K562 (cell line): Measurements from ENCODE around the gene BOLA1. TPM values are rescaled to one million over a fixed set of nuclear protein-coding genes. Genes with fewer than 3 reads are reported as not detected.

Source experiments
- CCNT2 ChIP-seq: IDR thresholded peaks from 2 replicates; pipeline ENCODE4 v1.6.1; 2011; ENCODE audit warnings: borderline replicate concordance, low read depth, mild to moderate bottlenecking, moderate library complexity, mixed read lengths, low read length; ENCODE audit not compliant: insufficient read length; ENCODE audit errors: extremely low read depth
- COPS2 ChIP-seq: fragments of 450-650 bp; conservative IDR thresholded peaks from 2 replicates; pipeline ENCODE4 v1.6.1; 2016; ENCODE audit warnings: mild to moderate bottlenecking, moderate library complexity
- DDX20 ChIP-seq: fragments of 450-650 bp; IDR thresholded peaks from 2 replicates; pipeline ENCODE4 v1.6.1; 2016; ENCODE audit warnings: missing genetic modification characterization, low read depth, mild to moderate bottlenecking, missing compliant biosample characterization, moderate library complexity
- DIDO1 ChIP-seq: fragments of 450-650 bp; IDR thresholded peaks from 2 replicates; pipeline ENCODE4 v1.6.1; 2016; ENCODE audit warnings: low read depth, missing biosample characterization, missing genetic modification characterization
- EGR1 ChIP-seq: fragments of 450-650 bp; conservative IDR thresholded peaks from 2 replicates; pipeline ENCODE4 v1.6.1; 2017; ENCODE audit warnings: mild to moderate bottlenecking
- FOS ChIP-seq: IDR thresholded peaks from 3 replicates; pipeline ENCODE4 v1.6.1; 2011; ENCODE audit not compliant: insufficient read length; ENCODE audit errors: extremely low read depth
- MAFF ChIP-seq: IDR thresholded peaks from 2 replicates; pipeline ENCODE4 v1.6.1; 2012; ENCODE audit warnings: low read length, improper control_type of control experiment
- MBD2 ChIP-seq: sonication (generic); IDR thresholded peaks from 2 replicates; pipeline ENCODE4 v1.6.1; 2016; ENCODE audit warnings: low read depth, borderline replicate concordance
- MTA3 ChIP-seq: fragments of 450-650 bp; formaldehyde crosslinking; IDR thresholded peaks from 2 replicates; pipeline ENCODE4 v1.6.1; 2017; ENCODE audit warnings: mild to moderate bottlenecking, borderline replicate concordance
- NBN ChIP-seq: fragments of 450-650 bp; IDR thresholded peaks from 2 replicates; pipeline ENCODE4 v1.6.1; 2016; ENCODE audit warnings: low read depth, mild to moderate bottlenecking
- NCOA4 ChIP-seq: fragments of 450-650 bp; IDR thresholded peaks from 2 replicates; pipeline ENCODE4 v1.6.1; 2018; ENCODE audit warnings: mild to moderate bottlenecking; ENCODE audit not compliant: partially characterized antibody
- NFIX ChIP-seq: fragments of 250-450 bp; sonication (Bioruptor Pico); IDR thresholded peaks from 2 replicates; pipeline ENCODE4 v1.4.0; 2020; ENCODE audit warnings: low read depth, mild to moderate bottlenecking, moderate library complexity
- NFRKB ChIP-seq: fragments of 450-650 bp; IDR thresholded peaks from 2 replicates; pipeline ENCODE4 v1.6.1; 2016; ENCODE audit warnings: low read depth
- PTTG1 ChIP-seq: fragments of 450-650 bp; IDR thresholded peaks from 2 replicates; pipeline ENCODE4 v1.6.1; 2016; ENCODE audit warnings: low read depth, mild to moderate bottlenecking, missing genetic modification characterization, missing compliant biosample characterization
- RFX1 ChIP-seq: fragments of 450-650 bp; IDR thresholded peaks from 2 replicates; pipeline ENCODE4 v1.6.1; 2016; ENCODE audit warnings: mild to moderate bottlenecking, moderate library complexity
- SMARCA5 ChIP-seq: fragments of 450-650 bp; IDR thresholded peaks from 2 replicates; pipeline ENCODE4 v1.6.1; 2016
- TRIM24 ChIP-seq, 2 experiments: fragments of 450-650 bp; IDR thresholded peaks; 2 replicates each; pipeline ENCODE4 v1.6.1; 2016
- ZNF644 ChIP-seq: fragments of 200-800 bp; sonication (Bioruptor generic); IDR thresholded peaks from 2 replicates; pipeline ENCODE4 v1.6.1; 2016; ENCODE audit warnings: low read depth, missing genetic modification characterization, missing compliant biosample characterization
- polyA plus RNA-seq, 8 experiments: library from polyadenylated mRNA; depleted of rRNA in 4 of 8; stranded (reverse) in 5 of 8; unstranded in 3 of 8; fragments of >200 nt; fragmentation: Nextera tagmentation in 2 of 8; fragmentation: Illumina TruSeq in 1 of 8; extraction: Ambion mirVana in 2 of 8; extraction: Trizol in 1 of 8; gene quantifications; 2 replicates each; pipeline versions ENCODE4 v1.2.1 to v1.2.3, GENCODE V29; 2011 to 2014; ENCODE audit warnings: inconsistent platforms in 1 of 8, missing spikeins in 1 of 8
- total RNA-seq, 7 experiments: library from RNA; depleted of rRNA in 6 of 7; stranded (reverse); fragments of >200 nt in 6 of 7; fragmentation: Illumina TruSeq in 2 of 7; extraction: Trizol in 2 of 7; gene quantifications; 2 replicates each; pipeline versions ENCODE4 v1.2.1 to v1.2.3, GENCODE V29; 2011 to 2021; ENCODE audit warnings: low replicate concordance in 1 of 7
- TF ChIP-seq, protein P1 (sequence below): fragments of 250-450 bp; sonication (Bioruptor Pico); IDR thresholded peaks from 2 replicates; pipeline ENCODE4 v1.5.0; 2021
- TF ChIP-seq, protein P2 (sequence below): fragments of 450-650 bp; IDR thresholded peaks from 2 replicates; pipeline ENCODE4 v1.6.1; 2018; ENCODE audit warnings: mild to moderate bottlenecking, low read depth; ENCODE audit not compliant: partially characterized antibody
- TF ChIP-seq, protein P3 (sequence below): fragments of 450-650 bp; IDR thresholded peaks from 2 replicates; pipeline ENCODE4 v1.6.1; 2016
- TF ChIP-seq, protein P4 (sequence below), 2 experiments: fragments of 150-350 bp in 1 of 2; IDR thresholded peaks; 2 replicates each; pipeline ENCODE4 v1.6.1; 2012 to 2016; ENCODE audit warnings: low read depth in 2 of 2, low read length in 2 of 2, mild to moderate bottlenecking in 1 of 2, moderate library complexity in 1 of 2

BOLA1 gene
- total and polyA plus RNA-seq, 9 of the 15 experiments (the other 6 are each of a cell fraction or from before 2014, with no cell fraction given): 0.18 to 1.2 (median 0.40) TPM; not detected in 2

DNA sequence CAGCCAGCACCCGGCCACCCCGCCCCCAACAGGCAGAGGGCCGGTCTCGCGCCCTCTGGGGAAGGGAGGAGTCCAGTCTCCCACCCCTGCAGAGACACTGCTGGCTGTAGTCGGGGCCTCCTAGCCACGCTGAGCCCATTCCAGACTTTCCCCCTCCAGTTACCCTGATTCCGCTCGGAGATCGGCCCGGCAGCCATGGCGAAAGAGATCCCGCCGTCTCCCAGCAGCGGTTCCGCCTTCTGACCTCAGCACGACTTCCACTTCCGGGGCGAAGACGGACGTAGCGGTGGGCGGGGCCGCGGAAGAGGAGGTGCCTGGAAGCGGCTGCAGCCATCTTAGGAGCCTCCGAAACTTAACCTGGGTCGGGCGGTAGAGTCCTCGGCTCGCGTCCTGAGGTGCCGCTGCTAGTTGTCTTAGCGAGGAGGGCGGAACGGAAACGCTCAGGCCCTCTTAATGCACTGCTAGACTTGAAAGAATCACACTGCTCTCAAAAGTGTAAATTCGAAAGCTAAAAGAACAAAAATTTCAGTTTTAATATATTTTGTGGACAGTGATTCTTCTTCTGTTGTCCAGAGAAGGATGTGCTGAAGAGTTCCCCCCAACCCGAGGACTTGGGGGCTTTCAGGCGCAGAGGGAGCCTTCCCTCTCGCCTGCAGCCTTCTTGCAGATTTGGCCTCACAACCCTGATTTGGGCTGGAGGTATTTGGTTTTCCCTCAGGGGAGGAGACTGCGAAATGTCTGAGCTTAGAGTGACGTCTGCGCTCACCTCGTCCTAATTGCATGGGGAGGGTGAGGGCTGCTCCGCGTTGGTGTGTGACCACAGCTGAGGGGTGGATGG, 28.4 kb downstream of the BOLA1 start, which contains the start of gene SF3B4 (continued):
- TF ChIP-seq, protein P1, sequence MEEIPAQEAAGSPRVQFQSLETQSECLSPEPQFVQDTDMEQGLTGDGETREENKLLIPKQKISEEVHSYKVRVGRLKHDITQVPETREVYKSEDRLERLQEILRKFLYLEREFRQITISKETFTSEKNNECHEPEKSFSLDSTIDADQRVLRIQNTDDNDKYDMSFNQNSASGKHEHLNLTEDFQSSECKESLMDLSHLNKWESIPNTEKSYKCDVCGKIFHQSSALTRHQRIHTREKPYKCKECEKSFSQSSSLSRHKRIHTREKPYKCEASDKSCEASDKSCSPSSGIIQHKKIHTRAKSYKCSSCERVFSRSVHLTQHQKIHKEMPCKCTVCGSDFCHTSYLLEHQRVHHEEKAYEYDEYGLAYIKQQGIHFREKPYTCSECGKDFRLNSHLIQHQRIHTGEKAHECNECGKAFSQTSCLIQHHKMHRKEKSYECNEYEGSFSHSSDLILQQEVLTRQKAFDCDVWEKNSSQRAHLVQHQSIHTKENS (CRISPR knock-in tag): no peak
- TF ChIP-seq DDX20 (tag) (no peak), MTA3 (peak; percentile 64; the same call in 1 of the 2 replicates), MBD2 (peak; percentile 75; the same call in 1 of the 2 replicates), MAFF (no peak), NCOA4 (no peak), NBN (no peak), FOS (no peak), NFIX (CRISPR knock-in tag) (no peak), CCNT2 (no peak), TRIM24 (IDR thresholded peaks at IDR 0.05) (no peak), SMARCA5 (no peak), NFRKB (peak; percentile 97), RFX1 (peak; percentile 84), EGR1 (peak; percentile 16; the same call in 1 of the 2 replicates), PTTG1 (tag) (no peak), DIDO1 (tag) (peak; percentile 70; the same call in 1 of the 2 replicates), ZNF644 (tag) (0 out of 2 replicates have a peak, but pooled peaks have one; percentile 43), COPS2 (no peak)
- TF ChIP-seq, protein P2, sequence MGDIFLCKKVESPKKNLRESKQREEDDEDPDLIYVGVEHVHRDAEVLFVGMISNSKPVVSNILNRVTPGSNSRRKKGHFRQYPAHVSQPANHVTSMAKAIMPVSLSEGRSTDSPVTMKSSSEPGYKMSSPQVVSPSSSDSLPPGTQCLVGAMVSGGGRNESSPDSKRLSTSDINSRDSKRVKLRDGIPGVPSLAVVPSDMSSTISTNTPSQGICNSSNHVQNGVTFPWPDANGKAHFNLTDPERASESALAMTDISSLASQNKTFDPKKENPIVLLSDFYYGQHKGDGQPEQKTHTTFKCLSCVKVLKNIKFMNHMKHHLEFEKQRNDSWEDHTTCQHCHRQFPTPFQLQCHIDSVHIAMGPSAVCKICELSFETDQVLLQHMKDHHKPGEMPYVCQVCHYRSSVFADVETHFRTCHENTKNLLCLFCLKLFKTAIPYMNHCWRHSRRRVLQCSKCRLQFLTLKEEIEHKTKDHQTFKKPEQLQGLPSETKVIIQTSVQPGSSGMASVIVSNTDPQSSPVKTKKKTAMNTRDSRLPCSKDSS: no peak
- TF ChIP-seq, protein P3, sequence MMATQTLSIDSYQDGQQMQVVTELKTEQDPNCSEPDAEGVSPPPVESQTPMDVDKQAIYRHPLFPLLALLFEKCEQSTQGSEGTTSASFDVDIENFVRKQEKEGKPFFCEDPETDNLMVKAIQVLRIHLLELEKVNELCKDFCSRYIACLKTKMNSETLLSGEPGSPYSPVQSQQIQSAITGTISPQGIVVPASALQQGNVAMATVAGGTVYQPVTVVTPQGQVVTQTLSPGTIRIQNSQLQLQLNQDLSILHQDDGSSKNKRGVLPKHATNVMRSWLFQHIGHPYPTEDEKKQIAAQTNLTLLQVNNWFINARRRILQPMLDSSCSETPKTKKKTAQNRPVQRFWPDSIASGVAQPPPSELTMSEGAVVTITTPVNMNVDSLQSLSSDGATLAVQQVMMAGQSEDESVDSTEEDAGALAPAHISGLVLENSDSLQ: peak; percentile 78
- TF ChIP-seq, protein P4, sequence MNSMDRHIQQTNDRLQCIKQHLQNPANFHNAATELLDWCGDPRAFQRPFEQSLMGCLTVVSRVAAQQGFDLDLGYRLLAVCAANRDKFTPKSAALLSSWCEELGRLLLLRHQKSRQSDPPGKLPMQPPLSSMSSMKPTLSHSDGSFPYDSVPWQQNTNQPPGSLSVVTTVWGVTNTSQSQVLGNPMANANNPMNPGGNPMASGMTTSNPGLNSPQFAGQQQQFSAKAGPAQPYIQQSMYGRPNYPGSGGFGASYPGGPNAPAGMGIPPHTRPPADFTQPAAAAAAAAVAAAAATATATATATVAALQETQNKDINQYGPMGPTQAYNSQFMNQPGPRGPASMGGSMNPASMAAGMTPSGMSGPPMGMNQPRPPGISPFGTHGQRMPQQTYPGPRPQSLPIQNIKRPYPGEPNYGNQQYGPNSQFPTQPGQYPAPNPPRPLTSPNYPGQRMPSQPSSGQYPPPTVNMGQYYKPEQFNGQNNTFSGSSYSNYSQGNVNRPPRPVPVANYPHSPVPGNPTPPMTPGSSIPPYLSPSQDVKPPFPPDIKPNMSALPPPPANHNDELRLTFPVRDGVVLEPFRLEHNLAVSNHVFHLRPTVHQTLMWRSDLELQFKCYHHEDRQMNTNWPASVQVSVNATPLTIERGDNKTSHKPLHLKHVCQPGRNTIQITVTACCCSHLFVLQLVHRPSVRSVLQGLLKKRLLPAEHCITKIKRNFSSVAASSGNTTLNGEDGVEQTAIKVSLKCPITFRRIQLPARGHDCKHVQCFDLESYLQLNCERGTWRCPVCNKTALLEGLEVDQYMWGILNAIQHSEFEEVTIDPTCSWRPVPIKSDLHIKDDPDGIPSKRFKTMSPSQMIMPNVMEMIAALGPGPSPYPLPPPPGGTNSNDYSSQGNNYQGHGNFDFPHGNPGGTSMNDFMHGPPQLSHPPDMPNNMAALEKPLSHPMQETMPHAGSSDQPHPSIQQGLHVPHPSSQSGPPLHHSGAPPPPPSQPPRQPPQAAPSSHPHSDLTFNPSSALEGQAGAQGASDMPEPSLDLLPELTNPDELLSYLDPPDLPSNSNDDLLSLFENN (IDR thresholded peaks at IDR 0.05; ENCODE audit: low read depth in 2 of 2, low read length in 2 of 2): no peak
